MCF 10A (cell line): ENCODE data around the gene FEZF2. TPM values are rescaled to one million over a fixed set of nuclear protein-coding genes. Genes with fewer than 3 reads are reported as not detected.

Experiments
- BruUV-seq: library from RNA; stranded (reverse); fragments of 400-500 nt; replicated peaks from 2 replicates; lab custom pipeline; 2021; lab: Mats Ljungman, UMichigan
- CTCF ChIA-PET: fragments of 300-600 bp; sonication (Branson Sonifier 250); formaldehyde crosslinking; extraction: SDS; loops from one replicate; lab custom pipeline; 2021; ENCODE audit warnings: antibody characterized with exemption, inconsistent platforms; lab: Yijun Ruan, JAX
- POLR2A ChIA-PET: fragments of 300-600, 350-650 bp; sonication (Branson Sonifier 250); formaldehyde crosslinking; extraction: SDS; loops from one replicate; lab custom pipeline; 2020; ENCODE audit warnings: antibody characterized with exemption, inconsistent platforms; lab: Yijun Ruan, JAX
- DNase-seq: peaks from one replicate; pipeline ENCODE4 v3.0.0-alpha.2; 2018; ENCODE audit not compliant: unreplicated experiment
- H3K27ac Mint-ChIP-seq: one replicate; pipeline ENCODE4 v1.8.0; 2022; ENCODE audit warnings: mild to moderate bottlenecking, low read depth, mixed read lengths; ENCODE audit not compliant: unreplicated experiment
- H3K27me3 Mint-ChIP-seq: one replicate; pipeline ENCODE4 v1.8.0; 2022; ENCODE audit warnings: mixed read lengths; ENCODE audit not compliant: insufficient read depth, unreplicated experiment
- H3K36me3 Mint-ChIP-seq: one replicate; pipeline ENCODE4 v1.8.0; 2022; ENCODE audit warnings: mild to moderate bottlenecking, moderate library complexity, mixed read lengths; ENCODE audit not compliant: insufficient read depth, unreplicated experiment
- H3K4me1 Mint-ChIP-seq: one replicate; pipeline ENCODE4 v1.8.0; 2022; ENCODE audit warnings: mixed read lengths; ENCODE audit not compliant: insufficient read depth, unreplicated experiment
- H3K4me3 Mint-ChIP-seq: one replicate; pipeline ENCODE4 v1.8.0; 2022; ENCODE audit warnings: mild to moderate bottlenecking, moderate library complexity, mixed read lengths; ENCODE audit not compliant: unreplicated experiment
- H3K9me3 Mint-ChIP-seq: one replicate; pipeline ENCODE4 v1.8.0; 2022; ENCODE audit warnings: mixed read lengths; ENCODE audit not compliant: unreplicated experiment
- intact Hi-C: fragments of 100-400 bp; cut with micrococcal nuclease; formaldehyde crosslinking; loops from 2 replicates; pipeline ENCODE4 v1.14.1; 2022
- total RNA-seq: library from RNA; stranded (reverse); gene quantifications from 2 replicates; pipeline ENCODE4 v1.2.3, GENCODE V29; 2022
- TF ChIP-seq, protein P1 (sequence below): fragments of 200-600 bp; IDR thresholded peaks from one replicate; pipeline ENCODE4 v1.8.0; 2022; ENCODE audit warnings: antibody characterized with exemption, mild to moderate bottlenecking; ENCODE audit not compliant: unreplicated experiment

Gene FEZF2
- total RNA-seq, 1 experiment from 2014 or later = not detected

DNA sequence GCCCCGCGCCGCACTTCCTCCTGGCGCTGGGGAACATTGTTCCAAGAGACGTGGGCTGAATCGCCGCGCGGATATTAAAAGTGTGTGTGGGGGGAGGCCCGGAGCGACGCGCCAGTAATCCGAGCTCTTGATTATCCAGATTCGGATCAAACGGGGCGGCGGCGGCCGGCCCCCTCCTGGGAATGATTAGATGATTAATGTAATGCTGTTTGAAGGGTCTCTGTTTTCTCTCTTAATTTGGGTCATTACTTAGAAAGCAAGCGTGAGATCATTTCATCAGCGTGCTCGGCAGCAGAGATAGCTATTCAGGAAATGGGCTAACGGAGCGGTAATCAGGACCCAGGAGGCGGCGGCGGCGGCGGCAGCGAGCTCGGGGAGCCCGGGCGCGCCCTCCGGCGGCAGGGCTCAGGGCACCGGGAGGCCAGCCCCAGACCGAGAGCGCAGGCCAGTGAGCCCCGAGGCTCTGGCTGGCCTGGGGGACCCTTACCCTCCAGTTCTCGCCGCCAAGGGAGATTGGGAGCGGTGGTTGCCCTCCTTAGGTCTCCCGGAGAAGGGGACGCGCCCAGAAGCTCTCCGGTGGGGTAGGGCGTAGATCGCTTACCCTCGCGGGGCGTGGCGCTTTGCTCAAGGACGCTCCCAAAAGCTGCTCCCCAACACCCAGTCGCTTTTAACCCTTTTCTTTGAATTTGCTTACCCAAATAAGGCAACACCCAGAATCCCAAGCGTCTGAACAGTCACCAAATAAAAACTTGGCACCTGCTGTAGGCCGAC, 4.5 kb downstream of the FEZF2 start:
- ChIA-PET CTCF (interaction anchor here (0.5 kb wide), 1 partner anchor 43 kb away, joined by 3 read pairs; no protein-coding TSS in a partner anchor), POLR2A (no interaction called here)
- BruUV-seq = no TSS peak
- intact Hi-C loops = no loop called here
- Mint-ChIP-seq H3K4me1 (no peaks in the 10 kb centered on the region), H3K27me3 (peaks cover 83% of the 10 kb centered on the region), H3K27ac (no peak overlapping the region), H3K9me3 (no peaks in the 10 kb centered on the region), H3K36me3 (no peaks in the 10 kb centered on the region), H3K4me3 (no peak overlapping the region)
- TF ChIP-seq, protein P1, sequence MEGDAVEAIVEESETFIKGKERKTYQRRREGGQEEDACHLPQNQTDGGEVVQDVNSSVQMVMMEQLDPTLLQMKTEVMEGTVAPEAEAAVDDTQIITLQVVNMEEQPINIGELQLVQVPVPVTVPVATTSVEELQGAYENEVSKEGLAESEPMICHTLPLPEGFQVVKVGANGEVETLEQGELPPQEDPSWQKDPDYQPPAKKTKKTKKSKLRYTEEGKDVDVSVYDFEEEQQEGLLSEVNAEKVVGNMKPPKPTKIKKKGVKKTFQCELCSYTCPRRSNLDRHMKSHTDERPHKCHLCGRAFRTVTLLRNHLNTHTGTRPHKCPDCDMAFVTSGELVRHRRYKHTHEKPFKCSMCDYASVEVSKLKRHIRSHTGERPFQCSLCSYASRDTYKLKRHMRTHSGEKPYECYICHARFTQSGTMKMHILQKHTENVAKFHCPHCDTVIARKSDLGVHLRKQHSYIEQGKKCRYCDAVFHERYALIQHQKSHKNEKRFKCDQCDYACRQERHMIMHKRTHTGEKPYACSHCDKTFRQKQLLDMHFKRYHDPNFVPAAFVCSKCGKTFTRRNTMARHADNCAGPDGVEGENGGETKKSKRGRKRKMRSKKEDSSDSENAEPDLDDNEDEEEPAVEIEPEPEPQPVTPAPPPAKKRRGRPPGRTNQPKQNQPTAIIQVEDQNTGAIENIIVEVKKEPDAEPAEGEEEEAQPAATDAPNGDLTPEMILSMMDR = no peak
- DNase-seq = no peak

DNA sequence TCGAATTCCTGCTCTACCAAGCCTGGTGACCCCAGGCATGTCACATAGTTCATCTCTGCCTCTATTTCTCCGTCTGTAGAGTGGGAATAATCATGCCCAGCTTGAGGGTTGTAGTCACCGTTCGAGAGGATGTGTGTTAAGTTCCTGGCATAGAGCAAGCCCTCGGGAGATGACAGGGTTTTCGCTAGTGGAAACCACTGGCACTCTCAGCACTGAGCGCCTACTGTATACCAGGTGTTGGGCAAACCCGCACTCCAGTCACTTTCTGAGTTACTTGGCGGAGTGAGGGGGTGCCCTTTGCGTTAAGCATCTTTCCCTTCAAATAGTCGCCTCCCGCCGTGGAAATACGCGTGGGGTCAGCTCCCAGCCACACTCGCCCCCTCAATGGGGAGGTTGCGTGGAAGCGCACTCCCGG, 5.1 kb downstream of the FEZF2 start:
- H3K27me3 Mint-ChIP-seq = peaks cover 80% of the 10 kb centered on the region
- no peak overlapping the region for H3K27ac Mint-ChIP-seq
- no peak for DNase-seq
- ChIA-PET CTCF (no interaction called here), POLR2A (no interaction called here)
- no peak overlapping the region for H3K4me3 Mint-ChIP-seq
- TF ChIP-seq, protein P1 = no peak
- BruUV-seq = no TSS peak
- intact Hi-C loops = no loop called here
- no peaks in the 10 kb centered on the region for H3K9me3 Mint-ChIP-seq
- H3K36me3 Mint-ChIP-seq = no peaks in the 10 kb centered on the region
- no peaks in the 10 kb centered on the region for H3K4me1 Mint-ChIP-seq

DNA sequence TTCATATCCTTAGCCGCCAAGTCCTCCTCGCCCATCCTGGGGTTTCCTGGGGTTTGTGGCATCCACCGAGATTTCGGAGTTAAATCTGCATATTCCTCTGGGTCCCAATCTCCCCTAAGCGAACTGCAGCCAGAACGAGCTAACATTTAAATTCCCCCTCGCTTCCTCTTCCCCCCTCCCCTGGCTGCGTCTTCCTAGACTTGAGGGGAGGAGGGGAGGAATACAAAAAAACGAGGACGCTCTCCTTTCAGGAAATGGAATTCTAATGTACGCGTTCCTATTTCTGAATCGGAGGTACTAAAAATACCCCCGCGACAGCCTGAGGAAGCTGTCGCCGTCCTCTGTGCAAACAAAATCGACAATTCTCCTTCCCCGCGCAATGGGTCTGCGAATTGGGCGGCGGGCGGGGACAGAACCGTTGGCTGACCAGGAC, 5.6 kb downstream of the FEZF2 start:
- CTCF ChIA-PET = no interaction called here

DNA sequence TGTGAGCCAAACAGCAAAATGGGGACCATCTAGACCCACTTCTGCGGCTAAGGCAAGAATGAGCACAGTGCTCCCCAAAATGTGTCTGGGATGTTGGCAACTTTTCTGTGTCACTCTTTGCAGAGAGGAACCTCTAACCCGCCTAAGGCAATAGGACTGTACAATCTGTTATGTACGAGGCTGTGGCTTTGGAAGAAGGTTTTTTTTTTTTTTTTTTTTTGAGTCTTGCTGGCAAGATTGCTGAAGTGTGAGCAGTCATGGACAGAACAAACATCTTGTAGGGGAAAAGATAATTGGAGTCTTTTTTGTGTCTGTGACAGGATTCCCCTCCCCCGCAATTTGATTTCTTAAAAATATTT, 7.2 kb downstream of the FEZF2 start:
- BruUV-seq = no TSS peak

More for the DNA sequence above, 5.6 kb downstream of the FEZF2 start:
- intact Hi-C loops = no loop called here
- POLR2A ChIA-PET = interaction anchor here (0.7 kb wide), 1 partner anchor 53 kb away, joined by 3 read pairs; no protein-coding TSS in a partner anchor
- no peaks in the 10 kb centered on the region for H3K9me3 Mint-ChIP-seq
- TF ChIP-seq, protein P1 = no peak
- H3K36me3 Mint-ChIP-seq = no peaks in the 10 kb centered on the region
- no peak overlapping the region for H3K4me3 Mint-ChIP-seq
- H3K27ac Mint-ChIP-seq = no peak overlapping the region
- no TSS peak for BruUV-seq
- H3K4me1 Mint-ChIP-seq = no peaks in the 10 kb centered on the region
- DNase-seq = no peak
- peaks cover 75% of the 10 kb centered on the region for H3K27me3 Mint-ChIP-seq

More for the DNA sequence above, 7.2 kb downstream of the FEZF2 start:
- ChIA-PET CTCF (no interaction called here), POLR2A (no interaction called here)
- no peak overlapping the region for H3K4me3 Mint-ChIP-seq
- peaks cover 58% of the 10 kb centered on the region for H3K27me3 Mint-ChIP-seq
- H3K9me3 Mint-ChIP-seq = no peaks in the 10 kb centered on the region
- intact Hi-C loops = no loop called here
- no peaks in the 10 kb centered on the region for H3K4me1 Mint-ChIP-seq
- H3K36me3 Mint-ChIP-seq = no peaks in the 10 kb centered on the region
- no peak overlapping the region for H3K27ac Mint-ChIP-seq
- no peak for DNase-seq
- TF ChIP-seq, protein P1 = no peak
